SU-DHL-6 (cell line): ENCODE measurements around the gene TBC1D22A.

Experiments used
- H2AFZ ChIP-seq: fragments of 200-600 bp; sonication (generic); 2 replicates; pipeline ENCODE4 v1.6.1; 2014; ENCODE audit warnings: low read depth, mild to moderate bottlenecking, moderate library complexity, mixed read lengths, antibody characterized with exemption, low read length; ENCODE audit not compliant: severe bottlenecking
- H3F3A ChIP-seq: fragments of 200-600 bp; shearing (Covaris generic); 2 replicates; pipeline ENCODE4 v1.6.0; 2016; ENCODE audit warnings: antibody characterized with exemption, mild to moderate bottlenecking; ENCODE audit not compliant: insufficient read depth
- H3K27ac ChIP-seq: fragments of 200-600 bp; sonication (generic); 2 replicates; pipeline ENCODE4 v1.5.1; 2016; ENCODE audit warnings: low read depth, mild to moderate bottlenecking, low read length, moderate library complexity, mixed read lengths
- H3K27me3 ChIP-seq: fragments of 200-600 bp; sonication (generic), shearing (Covaris generic); 2 replicates; pipeline ENCODE4 v1.6.0; 2014; ENCODE audit warnings: mild to moderate bottlenecking, low read length
- H3K36me3 ChIP-seq: fragments of 200-600 bp; sonication (generic); 2 replicates; pipeline ENCODE4 v1.6.1; 2014; ENCODE audit warnings: mild to moderate bottlenecking, low read length, mixed read lengths
- H3K4me2 ChIP-seq: fragments of 300-600, 200-600 bp; shearing (Covaris generic), sonication (generic); 2 replicates; pipeline ENCODE4 v1.6.0; 2014; ENCODE audit warnings: low read length, low read depth, mild to moderate bottlenecking; ENCODE audit not compliant: poor library complexity, severe bottlenecking
- H3K4me3 ChIP-seq: fragments of 200-600 bp; sonication (generic); 2 replicates; pipeline ENCODE4 v1.5.1; 2014; ENCODE audit warnings: antibody characterized with exemption, low read length, mild to moderate bottlenecking, mixed read lengths; ENCODE audit not compliant: insufficient read depth, poor library complexity, severe bottlenecking
- H3K79me2 ChIP-seq: fragments of 200-600 bp; sonication (generic); 2 replicates; pipeline ENCODE4 v1.6.1; 2014; ENCODE audit warnings: mild to moderate bottlenecking, low read length, moderate library complexity; ENCODE audit not compliant: insufficient read depth
- H3K9ac ChIP-seq: fragments of 200-600 bp; sonication (generic); 2 replicates; pipeline ENCODE4 v1.7.0; 2014; ENCODE audit warnings: mild to moderate bottlenecking, low read length
- H3K9me2 ChIP-seq: fragments of 200-600 bp; sonication (generic); replicated peaks from 2 replicates; pipeline ENCODE4 v1.6.1; 2014; ENCODE audit warnings: low read length; ENCODE audit not compliant: insufficient read depth
- H3K9me3 ChIP-seq: fragments of 200-600 bp; sonication (generic); 2 replicates; pipeline ENCODE4 v1.6.1; 2014; ENCODE audit warnings: low read length, mixed read lengths; ENCODE audit not compliant: insufficient read depth
- H4K20me1 ChIP-seq: fragments of 200-600 bp; sonication (generic); 2 replicates; pipeline ENCODE4 v1.6.1; 2014; ENCODE audit warnings: low read depth, mild to moderate bottlenecking, antibody characterized with exemption, low read length, moderate library complexity, mixed read lengths
- EZH2phosphoT487 ChIP-seq: fragments of 200-600 bp; sonication (generic), shearing (Covaris generic); conservative IDR thresholded peaks from 2 replicates; pipeline ENCODE4 v1.6.1; 2018; ENCODE audit warnings: mild to moderate bottlenecking, antibody characterized with exemption, low read length, moderate library complexity, mixed read lengths
- TF ChIP-seq, protein P1 (sequence below): fragments of 200-600 bp; sonication (generic); IDR thresholded peaks from one replicate; pipeline ENCODE4 v1.5.1; 2017; ENCODE audit warnings: antibody characterized with exemption, mild to moderate bottlenecking, low read length, moderate library complexity; ENCODE audit not compliant: insufficient read depth, poor library complexity, severe bottlenecking

The TBC1D22A gene

DNA sequence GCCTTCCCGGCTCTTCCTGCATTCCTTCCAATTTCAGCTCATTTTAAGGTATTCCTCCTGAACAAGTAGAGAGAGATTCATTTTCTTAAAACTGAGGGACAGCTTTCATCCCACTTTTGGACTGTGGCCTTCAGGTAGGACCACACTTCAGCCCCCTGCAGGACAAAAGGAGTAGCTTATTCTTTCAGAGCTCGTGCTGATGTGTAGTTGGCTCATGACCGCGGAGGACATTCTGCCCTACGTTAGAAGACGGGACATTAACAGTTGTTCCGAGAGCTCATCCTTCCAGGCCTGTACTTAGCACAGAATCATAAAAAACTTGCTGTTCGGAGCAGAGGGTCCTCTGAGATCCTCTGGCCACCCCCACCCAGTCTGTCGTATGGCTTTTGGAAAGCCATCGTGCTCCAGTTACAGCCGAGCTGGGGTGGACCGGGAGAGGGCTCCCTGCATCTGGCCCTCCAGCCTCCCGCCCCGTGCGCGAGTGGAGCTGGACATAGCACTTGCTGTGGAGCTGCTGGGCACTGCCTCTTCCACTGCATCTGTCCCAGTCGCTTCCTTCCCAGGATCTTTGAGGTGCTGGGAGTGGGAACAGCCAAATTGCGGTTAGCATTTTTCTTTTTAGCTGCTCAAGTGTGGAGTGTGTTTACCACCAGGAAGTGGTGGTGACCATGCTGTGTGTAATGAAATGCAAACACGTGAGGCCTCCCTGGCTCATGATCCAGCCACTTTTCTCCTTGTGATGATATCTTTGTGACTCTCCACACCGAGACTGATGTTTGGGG is 250.3 kb downstream of the TBC1D22A start:
- Histone ChIP-seq H3K36me3 (peaks cover 3% of the 10 kb centered on the region; the same call in 1 of the 2 replicates), H3K9ac (no peak overlapping the region), H3F3A (no peaks in the 10 kb centered on the region), H3K9me3 (no peaks in the 10 kb centered on the region), H4K20me1 (no peaks in the 10 kb centered on the region), H3K27me3 (no peaks in the 10 kb centered on the region), H3K27ac (no peak overlapping the region), H2AFZ (no peak overlapping the region), H3K79me2 (no peaks in the 10 kb centered on the region; the same call in 1 of the 2 replicates), H3K9me2 (no peaks in the 10 kb centered on the region), H3K4me3 (no peak overlapping the region), H3K4me2 (no peak overlapping the region)
- TF ChIP-seq EZH2phosphoT487, result no peak
- TF ChIP-seq, protein P1, sequence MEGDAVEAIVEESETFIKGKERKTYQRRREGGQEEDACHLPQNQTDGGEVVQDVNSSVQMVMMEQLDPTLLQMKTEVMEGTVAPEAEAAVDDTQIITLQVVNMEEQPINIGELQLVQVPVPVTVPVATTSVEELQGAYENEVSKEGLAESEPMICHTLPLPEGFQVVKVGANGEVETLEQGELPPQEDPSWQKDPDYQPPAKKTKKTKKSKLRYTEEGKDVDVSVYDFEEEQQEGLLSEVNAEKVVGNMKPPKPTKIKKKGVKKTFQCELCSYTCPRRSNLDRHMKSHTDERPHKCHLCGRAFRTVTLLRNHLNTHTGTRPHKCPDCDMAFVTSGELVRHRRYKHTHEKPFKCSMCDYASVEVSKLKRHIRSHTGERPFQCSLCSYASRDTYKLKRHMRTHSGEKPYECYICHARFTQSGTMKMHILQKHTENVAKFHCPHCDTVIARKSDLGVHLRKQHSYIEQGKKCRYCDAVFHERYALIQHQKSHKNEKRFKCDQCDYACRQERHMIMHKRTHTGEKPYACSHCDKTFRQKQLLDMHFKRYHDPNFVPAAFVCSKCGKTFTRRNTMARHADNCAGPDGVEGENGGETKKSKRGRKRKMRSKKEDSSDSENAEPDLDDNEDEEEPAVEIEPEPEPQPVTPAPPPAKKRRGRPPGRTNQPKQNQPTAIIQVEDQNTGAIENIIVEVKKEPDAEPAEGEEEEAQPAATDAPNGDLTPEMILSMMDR, result no peak

DNA sequence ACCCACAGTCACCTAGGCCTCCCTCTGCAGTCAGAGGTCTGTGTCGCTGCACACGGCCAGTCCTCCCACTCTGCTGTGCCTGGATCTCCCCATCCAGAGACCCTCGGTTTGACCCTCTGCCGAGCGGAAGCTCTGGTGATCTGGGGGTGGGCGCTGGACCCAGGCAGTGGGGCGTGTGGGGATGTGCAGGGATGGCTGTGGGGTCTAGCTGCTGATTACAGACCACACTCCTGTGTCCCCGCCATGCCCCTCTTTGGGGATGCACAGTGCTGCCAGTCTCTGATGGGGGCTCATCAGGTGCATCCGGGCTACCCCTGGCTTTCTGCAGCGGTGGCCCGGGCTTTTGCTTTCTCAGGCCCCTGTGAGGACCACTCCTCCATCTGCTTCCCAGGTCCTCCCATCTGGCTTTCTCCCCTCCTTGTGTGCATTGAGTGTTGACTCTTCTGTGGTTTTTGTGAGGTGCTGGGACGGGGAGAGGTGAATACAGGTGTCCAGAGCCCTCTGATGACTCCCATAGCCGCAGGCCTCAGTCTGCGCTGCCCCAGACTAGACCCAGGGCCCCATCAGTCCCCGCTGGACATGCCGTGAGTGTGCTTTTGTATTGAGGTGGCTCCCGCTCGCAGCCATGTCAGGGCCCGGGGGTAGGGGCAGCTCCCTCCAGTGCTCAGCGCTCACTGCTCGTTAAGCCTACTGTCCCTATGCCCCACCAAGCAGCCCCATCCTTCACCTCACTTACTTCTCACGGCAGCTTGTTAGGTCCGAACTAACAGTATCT is 251.6 kb downstream of the TBC1D22A start:
- H3K36me3 ChIP-seq, result peaks cover 2% of the 10 kb centered on the region; the same call in 1 of the 2 replicates
- no peaks in the 10 kb centered on the region for H4K20me1 ChIP-seq
- TF ChIP-seq EZH2phosphoT487, result no peak
- TF ChIP-seq, protein P1, result no peak
- no peak overlapping the region for H3K9ac ChIP-seq
- no peaks in the 10 kb centered on the region; the same call in 1 of the 2 replicates for H3K79me2 ChIP-seq
- no peak overlapping the region for H3K4me2 ChIP-seq
- no peaks in the 10 kb centered on the region for H3F3A ChIP-seq
- H3K9me2 ChIP-seq, result no peaks in the 10 kb centered on the region
- H3K27me3 ChIP-seq, result no peaks in the 10 kb centered on the region
- no peaks in the 10 kb centered on the region for H3K9me3 ChIP-seq
- no peak overlapping the region for H3K4me3 ChIP-seq
- H2AFZ ChIP-seq, result no peak overlapping the region
- H3K27ac ChIP-seq, result no peak overlapping the region

DNA sequence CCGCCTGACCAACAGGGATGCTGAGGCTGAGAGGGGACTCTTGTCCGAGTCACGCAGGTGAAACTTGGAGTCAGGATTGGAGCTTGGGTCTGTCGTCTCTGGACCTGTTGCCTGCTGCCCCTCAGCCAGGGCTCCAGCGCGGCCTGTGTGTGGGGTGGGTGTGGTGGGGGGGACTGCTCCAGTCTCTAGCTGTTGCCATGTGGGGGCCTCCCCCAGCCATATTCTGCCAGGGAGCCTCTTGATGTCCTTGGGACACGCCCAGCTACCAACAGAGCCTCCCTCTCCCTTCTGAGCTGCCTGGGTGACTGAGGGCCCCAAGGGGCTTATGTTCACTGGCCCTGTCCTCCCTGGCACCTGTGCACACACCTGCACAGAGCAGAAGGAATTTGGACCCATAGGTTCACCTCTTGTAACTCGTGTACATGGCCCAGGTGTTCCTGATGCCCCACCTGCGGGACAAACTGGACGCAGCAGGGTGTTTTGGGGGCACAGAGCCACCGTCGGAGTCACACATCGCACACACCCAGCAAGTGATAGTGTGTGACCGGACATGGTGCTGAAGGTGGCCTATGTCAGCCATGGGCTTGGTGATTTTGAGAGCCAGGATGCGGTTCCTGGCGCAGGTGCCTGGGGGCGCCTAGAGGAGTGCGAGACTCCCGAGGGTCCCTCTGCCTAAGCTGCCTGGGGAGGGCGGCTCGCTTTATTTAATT is 252.3 kb downstream of the TBC1D22A start:
- no peaks in the 10 kb centered on the region; the same call in 1 of the 2 replicates for H3K79me2 ChIP-seq
- no peak overlapping the region for H3K27ac ChIP-seq
- H4K20me1 ChIP-seq, result no peaks in the 10 kb centered on the region

More for the DNA sequence above, 252.3 kb downstream of the TBC1D22A start:
- Histone ChIP-seq H3F3A (no peaks in the 10 kb centered on the region), H3K9ac (no peak overlapping the region), H3K4me2 (no peak overlapping the region), H3K9me2 (no peaks in the 10 kb centered on the region), H2AFZ (no peak overlapping the region), H3K36me3 (peaks cover 2% of the 10 kb centered on the region; the same call in 1 of the 2 replicates), H3K9me3 (0 out of 2 replicates have a peak, but pooled peaks cover 2% of the 10 kb centered on the region), H3K27me3 (no peaks in the 10 kb centered on the region), H3K4me3 (no peak overlapping the region)
- TF ChIP-seq, protein P1, result no peak
- no peak for TF ChIP-seq EZH2phosphoT487
